GM19099 (cell line): ENCODE data around the gene SRSF11.

Source experiments
- POLR2A ChIP-seq: IDR thresholded peaks from 3 replicates; pipeline ENCODE4 v1.6.1; 2011; ENCODE audit warnings: low read depth; ENCODE audit not compliant: insufficient read length; ENCODE audit errors: extremely low read depth

SRSF11 gene

GRCh38 chr1:70220015-70220414, 1.2 kb upstream of the SRSF11 start:
- no peak for TF ChIP-seq POLR2A

GRCh38 chr1:70220517-70221237, 503 bp upstream of the SRSF11 start:
- no peak for TF ChIP-seq POLR2A

GRCh38 chr1:70222716-70223235, 1.6 kb downstream of the SRSF11 start:
- no peak for TF ChIP-seq POLR2A

GRCh38 chr1:70224954-70225353, 3.8 kb downstream of the SRSF11 start:
- no peak for TF ChIP-seq POLR2A

GRCh38 chr1:70227439-70227838, 6.3 kb downstream of the SRSF11 start:
- no peak for TF ChIP-seq POLR2A

- TF ChIP-seq POLR2A: no peak
Measured at GRCh38 chr1:70228670-70229069, 7.5 kb downstream of the SRSF11 start.

- TF ChIP-seq POLR2A: no peak
Measured at GRCh38 chr1:70231475-70231874, 10.3 kb downstream of the SRSF11 start.

- TF ChIP-seq POLR2A: no peak
Measured at GRCh38 chr1:70234733-70235132, 13.6 kb downstream of the SRSF11 start.

GRCh38 chr1:70239940-70240339, 18.8 kb downstream of the SRSF11 start:
- no peak for TF ChIP-seq POLR2A

- TF ChIP-seq POLR2A: no peak
Measured at GRCh38 chr1:70247122-70247521, 25.9 kb downstream of the SRSF11 start.

GRCh38 chr1:70247768-70248167, 26.6 kb downstream of the SRSF11 start:
- no peak for TF ChIP-seq POLR2A

GRCh38 chr1:70248729-70249128, 27.5 kb downstream of the SRSF11 start:
- no peak for TF ChIP-seq POLR2A

GRCh38 chr1:70256664-70257063, 35.5 kb downstream of the SRSF11 start:
- TF ChIP-seq POLR2A: no peak

GRCh38 chr1:70264839-70265238, 43.7 kb downstream of the SRSF11 start:
- no peak for TF ChIP-seq POLR2A

GRCh38 chr1:70265946-70266345, 44.8 kb downstream of the SRSF11 start:
- TF ChIP-seq POLR2A: no peak

GRCh38 chr1:70277875-70278274, 56.7 kb downstream of the SRSF11 start:
- no peak for TF ChIP-seq POLR2A

- TF ChIP-seq POLR2A: no peak
Measured at GRCh38 chr1:70278710-70279109, 57.5 kb downstream of the SRSF11 start.
